ENCODE data around the gene FILIP1L. TPM values are rescaled to one million over a fixed set of nuclear protein-coding genes. Genes with fewer than 3 reads are reported as not detected.

FILIP1L gene
- total RNA-seq, 1 experiment from 2014 or later: 0.17 TPM

DNA sequence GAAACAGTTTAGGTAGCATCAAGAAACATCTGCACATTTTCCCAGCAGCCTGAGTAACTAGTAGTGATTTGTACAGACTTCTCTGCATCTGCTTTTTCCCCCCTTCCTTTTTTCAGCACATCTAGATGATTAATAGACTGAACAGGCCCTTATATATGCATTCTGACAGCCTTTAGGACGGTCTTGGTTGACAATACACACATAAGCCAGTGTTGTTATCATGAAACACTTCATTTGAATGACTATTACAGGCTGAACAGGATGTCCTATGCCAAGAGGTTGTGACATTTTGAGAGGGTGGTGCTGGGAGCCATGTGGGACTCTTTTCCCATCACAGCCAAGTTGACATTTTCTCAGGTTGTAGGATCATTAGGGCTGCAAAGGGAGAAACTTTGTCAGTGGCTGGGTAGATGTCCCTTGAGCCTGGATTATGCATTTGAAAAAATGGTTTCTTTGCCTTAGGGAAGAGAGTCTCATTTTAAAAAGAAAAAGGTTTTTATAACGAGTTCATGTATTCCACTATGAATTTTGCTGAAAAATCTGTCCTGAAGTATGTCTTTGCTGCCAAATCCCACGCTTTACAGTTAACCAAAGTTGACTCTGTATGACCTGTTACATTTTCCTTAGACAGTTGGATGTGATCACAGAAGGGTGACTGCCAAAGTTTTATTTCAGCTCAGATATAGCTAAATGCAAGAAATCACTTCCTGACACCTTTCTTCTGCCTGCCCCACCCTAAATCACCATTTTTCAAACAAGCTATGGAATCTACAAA, 73.7 kb downstream of the FILIP1L start:
- ChIA-PET CTCF (interaction anchor here (0.9 kb wide), 1 partner anchor 198 kb away, joined by 3 read pairs; no protein-coding TSS in a partner anchor), POLR2A (no interaction called here), RAD21 (ENCODE audit: low non-redundant PET in 1 of 2, low total read pairs in 2 of 2, uncharacterized antibody in 2 of 2, unreplicated experiment in 2 of 2) (no interaction called here)
- intact Hi-C loops (cut with micrococcal nuclease): no loop called here
- DNase-seq (ENCODE audit: low read depth, low spot score) (no peak), ATAC-seq (no peak)
- peak overlapping the region; percentile 24 for H3K4me2 ChIP-seq (ENCODE audit: low read length)
- H3K79me2 ChIP-seq (ENCODE audit: insufficient read depth, low read length): no peaks in the 10 kb centered on the region
- H3K27ac ChIP-seq (ENCODE audit: low read depth, low read length): peak overlapping the region; percentile 37; the same call in 1 of the 2 replicates
- no peak overlapping the region for H3K9ac ChIP-seq (ENCODE audit: low read length)
- no peaks in the 10 kb centered on the region for H3K9me3 ChIP-seq (ENCODE audit: control insufficient read depth in 1 of 2, insufficient read depth in 1 of 2, low read depth in 1 of 2, low read length in 2 of 2)
- no peaks in the 10 kb centered on the region for H4K20me1 ChIP-seq (ENCODE audit: insufficient read depth)
- H3K4me3 ChIP-seq (replicated peaks in 1 of 2; ENCODE audit: low read depth in 1 of 2, low read length in 2 of 2): no peak overlapping the region
- H3K27me3 ChIP-seq (ENCODE audit: insufficient read depth, low read length): no peaks in the 10 kb centered on the region
- BruUV-seq (replicated peaks): no TSS peak
- no peak for TF ChIP-seq YY1 (IDR thresholded peaks at IDR 0.05; ENCODE audit: extremely low read depth, insufficient replicate concordance, low read depth, low read length)
- no peak for TF ChIP-seq ZNF274 (IDR thresholded peaks at IDR 0.05; ENCODE audit: low read depth, low read length)
- no peak for TF ChIP-seq SP1 (IDR thresholded peaks at IDR 0.05; ENCODE audit: low read depth)
- no peak for TF ChIP-seq EZH2phosphoT487 (IDR thresholded peaks at IDR 0.05; ENCODE audit: borderline replicate concordance)
- TF ChIP-seq POLR2A (IDR thresholded peaks at IDR 0.05; ENCODE audit: borderline replicate concordance, extremely low read depth, insufficient read depth, insufficient read length): no peak
- no peak for TF ChIP-seq ELF1 (IDR thresholded peaks at IDR 0.05; ENCODE audit: borderline replicate concordance, low read depth)
- TF ChIP-seq EGR1 (IDR thresholded peaks at IDR 0.05; ENCODE audit: low read depth): no peak
- no peak for TF ChIP-seq CBX3 (IDR thresholded peaks at IDR 0.05; ENCODE audit: low read depth)
- TF ChIP-seq TCF7L2 (IDR thresholded peaks at IDR 0.05; ENCODE audit: borderline replicate concordance, extremely low read depth, insufficient read depth, insufficient read length): no peak
- TF ChIP-seq JUND (IDR thresholded peaks at IDR 0.05): no peak
- TF ChIP-seq, protein P1, sequence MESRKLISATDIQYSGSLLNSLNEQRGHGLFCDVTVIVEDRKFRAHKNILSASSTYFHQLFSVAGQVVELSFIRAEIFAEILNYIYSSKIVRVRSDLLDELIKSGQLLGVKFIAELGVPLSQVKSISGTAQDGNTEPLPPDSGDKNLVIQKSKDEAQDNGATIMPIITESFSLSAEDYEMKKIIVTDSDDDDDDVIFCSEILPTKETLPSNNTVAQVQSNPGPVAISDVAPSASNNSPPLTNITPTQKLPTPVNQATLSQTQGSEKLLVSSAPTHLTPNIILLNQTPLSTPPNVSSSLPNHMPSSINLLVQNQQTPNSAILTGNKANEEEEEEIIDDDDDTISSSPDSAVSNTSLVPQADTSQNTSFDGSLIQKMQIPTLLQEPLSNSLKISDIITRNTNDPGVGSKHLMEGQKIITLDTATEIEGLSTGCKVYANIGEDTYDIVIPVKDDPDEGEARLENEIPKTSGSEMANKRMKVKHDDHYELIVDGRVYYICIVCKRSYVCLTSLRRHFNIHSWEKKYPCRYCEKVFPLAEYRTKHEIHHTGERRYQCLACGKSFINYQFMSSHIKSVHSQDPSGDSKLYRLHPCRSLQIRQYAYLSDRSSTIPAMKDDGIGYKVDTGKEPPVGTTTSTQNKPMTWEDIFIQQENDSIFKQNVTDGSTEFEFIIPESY (IDR thresholded peaks at IDR 0.05; ENCODE audit: extremely low read depth, insufficient replicate concordance, low read length): no peak
- TF ChIP-seq SIN3A (IDR thresholded peaks at IDR 0.05; ENCODE audit: low read depth): no peak
- TF ChIP-seq, protein P2, sequence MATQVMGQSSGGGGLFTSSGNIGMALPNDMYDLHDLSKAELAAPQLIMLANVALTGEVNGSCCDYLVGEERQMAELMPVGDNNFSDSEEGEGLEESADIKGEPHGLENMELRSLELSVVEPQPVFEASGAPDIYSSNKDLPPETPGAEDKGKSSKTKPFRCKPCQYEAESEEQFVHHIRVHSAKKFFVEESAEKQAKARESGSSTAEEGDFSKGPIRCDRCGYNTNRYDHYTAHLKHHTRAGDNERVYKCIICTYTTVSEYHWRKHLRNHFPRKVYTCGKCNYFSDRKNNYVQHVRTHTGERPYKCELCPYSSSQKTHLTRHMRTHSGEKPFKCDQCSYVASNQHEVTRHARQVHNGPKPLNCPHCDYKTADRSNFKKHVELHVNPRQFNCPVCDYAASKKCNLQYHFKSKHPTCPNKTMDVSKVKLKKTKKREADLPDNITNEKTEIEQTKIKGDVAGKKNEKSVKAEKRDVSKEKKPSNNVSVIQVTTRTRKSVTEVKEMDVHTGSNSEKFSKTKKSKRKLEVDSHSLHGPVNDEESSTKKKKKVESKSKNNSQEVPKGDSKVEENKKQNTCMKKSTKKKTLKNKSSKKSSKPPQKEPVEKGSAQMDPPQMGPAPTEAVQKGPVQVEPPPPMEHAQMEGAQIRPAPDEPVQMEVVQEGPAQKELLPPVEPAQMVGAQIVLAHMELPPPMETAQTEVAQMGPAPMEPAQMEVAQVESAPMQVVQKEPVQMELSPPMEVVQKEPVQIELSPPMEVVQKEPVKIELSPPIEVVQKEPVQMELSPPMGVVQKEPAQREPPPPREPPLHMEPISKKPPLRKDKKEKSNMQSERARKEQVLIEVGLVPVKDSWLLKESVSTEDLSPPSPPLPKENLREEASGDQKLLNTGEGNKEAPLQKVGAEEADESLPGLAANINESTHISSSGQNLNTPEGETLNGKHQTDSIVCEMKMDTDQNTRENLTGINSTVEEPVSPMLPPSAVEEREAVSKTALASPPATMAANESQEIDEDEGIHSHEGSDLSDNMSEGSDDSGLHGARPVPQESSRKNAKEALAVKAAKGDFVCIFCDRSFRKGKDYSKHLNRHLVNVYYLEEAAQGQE (IDR thresholded peaks at IDR 0.05; ENCODE audit: low read depth): no peak
- no peak for TF ChIP-seq EZH2 (IDR thresholded peaks at IDR 0.05)
- no peak for TF ChIP-seq SRF (IDR thresholded peaks at IDR 0.05; ENCODE audit: low read depth)
- TF ChIP-seq FOSL1 (IDR thresholded peaks at IDR 0.05; ENCODE audit: low read depth): no peak
- no peak for TF ChIP-seq CEBPB (IDR thresholded peaks at IDR 0.05; ENCODE audit: low read depth)
- TF ChIP-seq, protein P3, sequence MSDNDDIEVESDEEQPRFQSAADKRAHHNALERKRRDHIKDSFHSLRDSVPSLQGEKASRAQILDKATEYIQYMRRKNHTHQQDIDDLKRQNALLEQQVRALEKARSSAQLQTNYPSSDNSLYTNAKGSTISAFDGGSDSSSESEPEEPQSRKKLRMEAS (IDR thresholded peaks at IDR 0.05): no peak
- TF ChIP-seq, protein P4, sequence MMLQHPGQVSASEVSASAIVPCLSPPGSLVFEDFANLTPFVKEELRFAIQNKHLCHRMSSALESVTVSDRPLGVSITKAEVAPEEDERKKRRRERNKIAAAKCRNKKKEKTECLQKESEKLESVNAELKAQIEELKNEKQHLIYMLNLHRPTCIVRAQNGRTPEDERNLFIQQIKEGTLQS (IDR thresholded peaks at IDR 0.05): no peak
- TF ChIP-seq RAD21 (IDR thresholded peaks at IDR 0.05; ENCODE audit: low read depth): no peak
- H2AFZ ChIP-seq (ENCODE audit: low read depth, low read length, poor library complexity, severe bottlenecking): no peak overlapping the region
- no peaks in the 10 kb centered on the region for H3K36me3 ChIP-seq (ENCODE audit: control insufficient read depth in 1 of 2, insufficient read depth in 2 of 2, low read length in 2 of 2)
- peaks cover 24 to 27% of the 10 kb centered on the region in 2 experiments for H3K4me1 ChIP-seq (ENCODE audit: control insufficient read depth in 1 of 2, insufficient read depth in 2 of 2, low read length in 2 of 2)
- H3K9me2 ChIP-seq (ENCODE audit: insufficient read depth): no peaks in the 10 kb centered on the region

Data from HCT116 (cell line).